Adrenal gland (tissue), 5 donors: ENCODE measurements around the gene TMCC1.

Experiments
- CTCF ChIP-seq, 6 experiments: fragments of 450-650 bp in 4 of 6; fragments of 200-600 bp in 2 of 6; sonication (generic) in 1 of 6; IDR thresholded peaks; 1 replicate in 5 of 6; 2 replicates in 1 of 6; pipeline versions ENCODE4 v1.5.1 to v1.8.0; 2016 to 2021; ENCODE audit warnings: antibody characterized with exemption in 6 of 6, mild to moderate bottlenecking in 2 of 6, moderate library complexity in 1 of 6
- POLR2A ChIP-seq, 2 donors: fragments of 450-650 bp; IDR thresholded peaks; one replicate each; pipeline ENCODE4 v1.6.1; 2017; ENCODE audit warnings: antibody characterized with exemption in 2 of 2, mild to moderate bottlenecking in 2 of 2, moderate library complexity in 1 of 2
- donor health status: DM: no; HTN: no; CAD: no.

GRCh38 chr3:129864519-129864918 lies 29.0 kb downstream of the TMCC1 start:
- TF ChIP-seq CTCF (IDR thresholded peaks at IDR 0.05) (no peak), POLR2A (IDR thresholded peaks at IDR 0.05) (no peak)
